WI38 (cell line): Measurements from ENCODE around the gene CABP4.

Experiments used
- H3K4me3 ChIP-seq: 2 replicates; pipeline ENCODE4 v1.5.1; 2011; ENCODE audit warnings: low read depth, mild to moderate bottlenecking, control low read depth, low read length
- CTCF ChIP-seq: IDR thresholded peaks from 2 replicates; pipeline ENCODE4 v1.5.1; 2012; ENCODE audit warnings: low read depth, mild to moderate bottlenecking, control low read depth, low read length

Gene CABP4

GRCh38 chr11:67489885-67490726 lies 35.0 kb downstream of the CABP4 start:
- no peak overlapping the region for H3K4me3 ChIP-seq
- no peak for TF ChIP-seq CTCF

- TF ChIP-seq CTCF: no peak
- H3K4me3 ChIP-seq: no peak overlapping the region
Measured at GRCh38 chr11:67490727-67491065, 35.5 kb downstream of the CABP4 start.

GRCh38 chr11:67491276-67492068 lies 36.3 kb downstream of the CABP4 start:
- no peak for TF ChIP-seq CTCF

GRCh38 chr11:67492069-67492727 lies 37.0 kb downstream of the CABP4 start:
- no peak for TF ChIP-seq CTCF
- no peak overlapping the region for H3K4me3 ChIP-seq

More at GRCh38 chr11:67491276-67492068, 36.3 kb downstream of the CABP4 start:
- H3K4me3 ChIP-seq: no peak overlapping the region

GRCh38 chr11:67492801-67493547 lies 37.8 kb downstream of the CABP4 start:
- no peak for TF ChIP-seq CTCF

GRCh38 chr11:67493548-67494370 lies 38.6 kb downstream of the CABP4 start:
- H3K4me3 ChIP-seq: no peak overlapping the region
- no peak for TF ChIP-seq CTCF

More at GRCh38 chr11:67492801-67493547, 37.8 kb downstream of the CABP4 start:
- no peak overlapping the region for H3K4me3 ChIP-seq
